ENCODE results near the gene CBL.

The CBL gene

GRCh38 chr11:119320240-119320775 is 114.2 kb downstream of the CBL start:
- DNase-seq, result peak in 7 of 10 donors; percentile 64 to 95 (median 78)
- intact Hi-C loops (cut with DNase I), result no loop called here

GRCh38 chr11:119320776-119321524 is 114.8 kb downstream of the CBL start:
- DNase-seq, result peak in 5 of 10 donors; percentile 43 to 94 (median 85)
- intact Hi-C loops (cut with DNase I), result no loop called here

GRCh38 chr11:119322360-119322739 is 116.2 kb downstream of the CBL start:
- DNase-seq, result no peak
- intact Hi-C loops (cut with DNase I), result loop anchor here (2.0 kb wide), 1 partner anchor 116 kb away; the partner anchor contains the start of gene CBL

GRCh38 chr11:119322921-119323531 is 116.9 kb downstream of the CBL start:
- peak in 2 of 10 donors; percentile 5 to 70 for DNase-seq
- intact Hi-C loops (cut with DNase I), result loop anchor here (2.0 kb wide), 1 partner anchor 116 kb away; the partner anchor contains the start of gene CBL

- peak; percentile 42 to 95 (median 84) for DNase-seq
- intact Hi-C loops (cut with DNase I), result loop anchor here (2.0 kb wide), 1 partner anchor 117 kb away; the partner anchor contains the start of gene CBL
Observed at GRCh38 chr11:119323532-119324033, 117.4 kb downstream of the CBL start.

GRCh38 chr11:119324189-119324588 is 118.0 kb downstream of the CBL start:
- intact Hi-C loops (cut with DNase I), result no loop called here
- DNase-seq, result no peak

GRCh38 chr11:119329320-119329719 is 123.2 kb downstream of the CBL start:
- intact Hi-C loops (cut with DNase I), result no loop called here
- no peak for DNase-seq

- DNase-seq, result no peak
- intact Hi-C loops (cut with DNase I), result no loop called here
Observed at GRCh38 chr11:119330237-119330636, 124.1 kb downstream of the CBL start.

- no peak for DNase-seq
- intact Hi-C loops (cut with DNase I), result no loop called here
Observed at GRCh38 chr11:119332111-119332765, 126.1 kb downstream of the CBL start.

GRCh38 chr11:119334174-119334930 is 128.2 kb downstream of the CBL start, which contains the start of gene RNF26:
TSS of gene RNF26 (plus strand) at chr11:119334527. CDS start at chr11:119335123, 596 bp downstream.
- peak; percentile 90 to 99 (median 96) for DNase-seq
- intact Hi-C loops (cut with DNase I), result no loop called here

- intact Hi-C loops (cut with DNase I), result loop anchor here (5.0 kb wide), 1 partner anchor 37 kb away; no protein-coding TSS in a partner anchor
Observed at GRCh38 chr11:119335091-119335654, 129.0 kb downstream of the CBL start.

GRCh38 chr11:119335655-119336543 is 129.8 kb downstream of the CBL start:
- intact Hi-C loops (cut with DNase I), result loop anchor here (5.0 kb wide), 1 partner anchor 36 kb away; no protein-coding TSS in a partner anchor
- peak in 2 of 10 donors; percentile 76 to 85 for DNase-seq

More at GRCh38 chr11:119335091-119335654, 129.0 kb downstream of the CBL start:
- peak in 1 of 10 donors; percentile 80 for DNase-seq

GRCh38 chr11:119336744-119337469 is 130.8 kb downstream of the CBL start:
- peak in 1 of 10 donors; percentile 41 for DNase-seq
- intact Hi-C loops (cut with DNase I), result loop anchor here (5.0 kb wide), 1 partner anchor 35 kb away; no protein-coding TSS in a partner anchor

- peak in 1 of 10 donors; percentile 80 for DNase-seq
Observed at GRCh38 chr11:119337581-119338317, 131.6 kb downstream of the CBL start.

GRCh38 chr11:119338318-119338890 is 132.3 kb downstream of the CBL start:
- peak in 7 of 10 donors; percentile 78 to 97 (median 83) for DNase-seq
- intact Hi-C loops (cut with DNase I), result loop anchor here (5.0 kb wide), 1 partner anchor 34 kb away; no protein-coding TSS in a partner anchor

More at GRCh38 chr11:119337581-119338317, 131.6 kb downstream of the CBL start:
- intact Hi-C loops (cut with DNase I), result loop anchor here (5.0 kb wide), 1 partner anchor 35 kb away; no protein-coding TSS in a partner anchor

- DNase-seq, result peak in 1 of 10 donors; percentile 84
- intact Hi-C loops (cut with DNase I), result loop anchor here (5.0 kb wide), 1 partner anchor 33 kb away; no protein-coding TSS in a partner anchor
Observed at GRCh38 chr11:119338965-119339588, 132.9 kb downstream of the CBL start.

Data from posterior cingulate gyrus (tissue), 11 donors.